Activated T-cell treated with anti-CD3 and anti-CD28 coated beads, Interleukin-2, amount 50 U/mL, for 72 hours (primary cell): ENCODE measurements around the gene TSHZ2. TPM values are rescaled to one million over a fixed set of nuclear protein-coding genes. Genes with fewer than 3 reads are reported as not detected.
"Not testable (repeated sequence)": the region's sequence is repeated elsewhere in the genome, so short reads cannot be mapped to it uniquely, and the experiment has no call there.

Experiments used
- ATAC-seq, 2 donors: fragments of 150-1000 bp; cut with Tn5 transposase; replicated peaks in 1 of 2; 2 replicates each; pipeline ENCODE4 v1.10.0; 2021; ENCODE audit warnings: moderate library complexity in 2 of 2, mild to moderate bottlenecking in 1 of 2
- DNase-seq, 2 donors: peaks; one replicate each; pipeline ENCODE4 v3.0.0; 2021 to 2022; ENCODE audit warnings: mixed read lengths in 1 of 2
- H3K27ac Mint-ChIP-seq: one replicate; pipeline ENCODE4 v1.8.0; 2022; ENCODE audit warnings: mild to moderate bottlenecking, moderate library complexity, mixed read lengths
- H3K27me3 Mint-ChIP-seq: one replicate; pipeline ENCODE4 v1.8.0; 2022; ENCODE audit warnings: low read depth, mixed read lengths
- H3K36me3 Mint-ChIP-seq, 2 donors: one replicate each; pipeline ENCODE4 v1.8.0; 2022; ENCODE audit warnings: mixed read lengths in 2 of 2, mild to moderate bottlenecking in 1 of 2; ENCODE audit not compliant: insufficient read depth in 2 of 2
- H3K4me1 Mint-ChIP-seq: one replicate; pipeline ENCODE4 v1.8.0; 2022; ENCODE audit warnings: low read depth, mixed read lengths
- H3K4me3 Mint-ChIP-seq, 2 donors: one replicate each; pipeline ENCODE4 v1.8.0; 2022; ENCODE audit warnings: mild to moderate bottlenecking in 2 of 2, mixed read lengths in 2 of 2, moderate library complexity in 2 of 2
- H3K9me3 Mint-ChIP-seq, 2 donors: one replicate each; pipeline ENCODE4 v1.8.0; 2022; ENCODE audit warnings: mixed read lengths in 2 of 2
- total RNA-seq, 2 donors: library from RNA; stranded (reverse); gene quantifications; one replicate each; pipeline ENCODE4 v1.2.3, GENCODE V29; 2022

TSHZ2 gene
- total RNA-seq, 2 donors from 2014 or later: 29.3 to 56.7 TPM

- Mint-ChIP-seq H3K27me3 (peaks cover 15% of the 10 kb centered on the region), H3K36me3 (peaks cover 3% of the 10 kb centered on the region in 2 donors), H3K9me3 (peaks cover 0 to 6% of the 10 kb centered on the region in 2 donors), H3K27ac (no peak overlapping the region), H3K4me1 (peaks cover 17% of the 10 kb centered on the region), H3K4me3 (no peak overlapping the region)
- DNase-seq (no peak), ATAC-seq (no peak)
Observed at GRCh38 chr20:53494753-53495152, 522.6 kb downstream of the TSHZ2 start.

DNA sequence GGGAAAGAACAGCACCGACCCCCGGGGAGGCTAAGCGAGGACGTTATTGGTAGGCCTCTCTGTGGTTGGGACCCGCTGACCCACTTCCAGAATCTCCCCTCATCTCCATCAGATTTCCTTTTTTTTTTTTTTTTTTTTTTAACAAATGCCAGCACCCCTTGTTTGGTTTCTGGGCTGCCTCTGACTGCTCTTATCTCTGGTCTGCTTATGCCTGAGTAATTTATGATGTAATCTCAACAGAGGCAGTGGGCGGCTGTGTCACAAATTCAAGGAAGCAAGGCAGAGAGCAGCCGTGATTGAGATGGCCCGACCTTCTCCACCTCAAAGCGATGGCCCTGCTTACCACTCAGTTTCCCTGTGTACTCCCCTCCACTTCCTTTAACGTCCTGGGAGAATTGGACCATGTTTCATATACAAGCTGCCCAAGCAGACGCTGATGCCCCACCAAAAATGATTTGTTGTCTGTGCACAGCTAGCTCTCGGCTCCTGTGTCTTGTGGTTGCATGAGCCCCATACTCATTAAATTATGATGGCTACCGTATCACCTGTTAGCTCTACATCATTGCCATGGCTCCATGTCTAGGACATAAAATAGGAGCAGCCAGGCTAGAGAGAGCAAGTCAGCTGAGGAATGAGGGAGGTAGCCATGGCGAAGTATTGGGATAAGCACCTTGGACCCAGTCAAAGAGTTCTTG, 523.4 kb downstream of the TSHZ2 start:
- Mint-ChIP-seq H3K4me3 (no peak overlapping the region), H3K27ac (no peak overlapping the region), H3K4me1 (peaks cover 17% of the 10 kb centered on the region), H3K36me3 (peaks cover 3% of the 10 kb centered on the region in 2 donors), H3K27me3 (peaks cover 15% of the 10 kb centered on the region), H3K9me3 (peaks cover 0 to 6% of the 10 kb centered on the region in 2 donors)
- ATAC-seq (no peak), DNase-seq (no peak)

DNA sequence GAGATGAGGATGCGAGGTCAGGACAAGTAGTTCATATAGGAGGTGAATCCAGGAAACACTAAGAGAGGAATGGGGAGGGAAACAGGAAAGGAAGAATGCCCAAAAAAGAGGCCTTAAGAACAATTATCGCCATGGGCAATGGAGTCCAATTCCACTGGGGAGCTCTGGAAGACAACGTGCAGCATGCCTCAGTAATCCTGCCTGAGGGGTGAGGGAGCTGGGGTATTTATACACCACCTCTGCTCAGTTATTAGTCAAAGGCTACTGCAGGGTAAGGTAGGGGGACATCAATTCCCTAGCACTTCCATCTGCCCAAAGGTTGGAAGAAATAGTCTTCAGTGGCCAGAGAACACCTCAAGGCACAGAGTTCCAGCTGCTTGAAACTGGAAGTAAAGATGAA, 525.1 kb downstream of the TSHZ2 start:
- DNase-seq: no peak
- no peak overlapping the region for H3K27ac Mint-ChIP-seq
- peaks cover 0 to 6% of the 10 kb centered on the region in 2 donors for H3K9me3 Mint-ChIP-seq

GRCh38 chr20:53498341-53498740, 526.2 kb downstream of the TSHZ2 start:
- no peak overlapping the region for H3K27ac Mint-ChIP-seq
- H3K9me3 Mint-ChIP-seq: peaks cover 0 to 6% of the 10 kb centered on the region in 2 donors
- ATAC-seq: no peak
- peaks cover 15% of the 10 kb centered on the region for H3K27me3 Mint-ChIP-seq
- no peak overlapping the region for H3K4me3 Mint-ChIP-seq
- peaks cover 3% of the 10 kb centered on the region in 2 donors for H3K36me3 Mint-ChIP-seq
- H3K4me1 Mint-ChIP-seq: no peaks in the 10 kb centered on the region
- no peak for DNase-seq

More for the DNA sequence above, 525.1 kb downstream of the TSHZ2 start:
- no peak for ATAC-seq
- no peak overlapping the region for H3K4me3 Mint-ChIP-seq
- H3K27me3 Mint-ChIP-seq: peaks cover 15% of the 10 kb centered on the region
- peaks cover under 1% of the 10 kb centered on the region for H3K4me1 Mint-ChIP-seq
- peaks cover 3% of the 10 kb centered on the region in 2 donors for H3K36me3 Mint-ChIP-seq

DNA sequence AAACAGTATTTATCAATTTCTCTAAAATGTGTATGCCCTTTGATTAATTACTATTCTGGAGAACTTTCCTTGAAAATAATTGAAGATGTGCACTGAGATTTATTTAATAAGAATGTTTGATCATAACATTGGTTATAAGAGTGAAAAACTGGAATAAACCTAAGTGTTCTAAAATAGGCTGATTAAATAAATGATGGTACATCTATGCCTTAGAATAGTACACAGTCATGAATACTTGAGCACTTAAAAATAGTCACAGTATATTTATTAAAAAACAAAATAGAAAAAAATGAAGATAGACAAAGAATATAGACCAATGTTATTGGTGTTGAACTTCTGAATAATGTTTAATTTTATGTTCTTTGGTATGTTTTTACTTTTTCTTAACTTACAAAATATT, 528.5 kb downstream of the TSHZ2 start:
- DNase-seq: no peak
- no peak for ATAC-seq
- Mint-ChIP-seq H3K27me3 (peaks cover 9% of the 10 kb centered on the region), H3K4me1 (no peaks in the 10 kb centered on the region), H3K9me3 (peaks cover 0 to 6% of the 10 kb centered on the region in 2 donors), H3K27ac (no peak overlapping the region), H3K4me3 (no peak overlapping the region), H3K36me3 (peaks cover 3% of the 10 kb centered on the region in 2 donors)

GRCh38 chr20:53502820-53503219, 530.7 kb downstream of the TSHZ2 start:
- Mint-ChIP-seq H3K36me3 (peaks cover 0 to 3% of the 10 kb centered on the region in 2 donors), H3K27ac (no peak overlapping the region), H3K4me3 (no peak overlapping the region), H3K4me1 (no peaks in the 10 kb centered on the region), H3K9me3 (no peaks in the 10 kb centered on the region), H3K27me3 (no peaks in the 10 kb centered on the region)
- DNase-seq (no peak), ATAC-seq (no peak)

- ATAC-seq: no peak
- H3K27ac Mint-ChIP-seq: no peak overlapping the region
- H3K27me3 Mint-ChIP-seq: no peaks in the 10 kb centered on the region
- no peaks in the 10 kb centered on the region for H3K9me3 Mint-ChIP-seq
- no peak overlapping the region for H3K4me3 Mint-ChIP-seq
- no peaks in the 10 kb centered on the region for H3K36me3 Mint-ChIP-seq
- H3K4me1 Mint-ChIP-seq: no peaks in the 10 kb centered on the region
- no peak for DNase-seq
Observed at GRCh38 chr20:53503517-53503919, 531.4 kb downstream of the TSHZ2 start.

- H3K36me3 Mint-ChIP-seq, H3K4me3 Mint-ChIP-seq, DNase-seq, H3K4me1 Mint-ChIP-seq, H3K27me3 Mint-ChIP-seq, H3K27ac Mint-ChIP-seq, ATAC-seq, H3K9me3 Mint-ChIP-seq: not testable (repeated sequence)
Observed at GRCh38 chr20:53504106-53504505, 531.9 kb downstream of the TSHZ2 start.

DNA sequence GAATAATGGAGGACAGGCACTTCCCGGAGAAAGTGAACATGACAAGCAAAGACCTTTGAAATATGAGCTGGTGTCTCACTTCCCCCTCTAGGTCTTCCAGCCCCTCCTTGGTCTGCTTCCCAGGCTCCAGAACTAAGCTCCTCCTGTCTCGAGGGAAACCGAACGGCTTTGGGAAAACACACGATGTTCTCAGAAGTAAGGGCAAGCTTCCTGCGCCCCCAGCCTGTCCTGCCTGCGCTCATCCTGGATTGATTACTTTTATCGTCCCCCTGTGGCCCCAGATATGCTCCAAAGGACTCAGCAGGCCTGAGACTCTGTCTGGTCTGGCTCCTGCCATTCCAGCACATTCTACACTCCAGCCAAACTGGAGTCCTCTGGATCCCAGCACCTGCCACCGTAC, 538.1 kb downstream of the TSHZ2 start:
- ATAC-seq (no peak), DNase-seq (no peak)
- H3K27ac Mint-ChIP-seq: no peak overlapping the region
- H3K9me3 Mint-ChIP-seq: no peaks in the 10 kb centered on the region
- no peaks in the 10 kb centered on the region for H3K36me3 Mint-ChIP-seq
- no peak overlapping the region for H3K4me3 Mint-ChIP-seq
- no peaks in the 10 kb centered on the region for H3K27me3 Mint-ChIP-seq
- H3K4me1 Mint-ChIP-seq: no peaks in the 10 kb centered on the region

DNA sequence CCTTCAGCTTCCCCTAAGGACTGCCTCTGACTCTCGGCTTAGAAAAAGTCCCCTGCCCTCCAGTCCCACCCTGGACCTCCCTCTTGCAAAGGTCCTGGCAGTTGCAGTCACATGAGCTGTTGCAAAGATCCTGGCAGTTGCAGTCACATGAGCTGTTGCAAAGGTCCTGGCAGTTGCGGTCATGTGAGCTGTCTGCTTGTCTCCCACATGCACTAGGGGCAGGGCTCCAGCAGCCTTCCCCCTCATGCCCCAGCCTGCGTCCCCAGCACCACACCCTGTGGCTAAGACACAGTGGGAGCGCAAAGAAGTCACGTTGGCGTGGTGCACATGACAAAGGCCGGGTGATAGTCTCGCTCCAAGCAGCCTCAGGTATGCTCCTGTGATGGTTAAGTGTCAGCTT, 538.5 kb downstream of the TSHZ2 start:
- Mint-ChIP-seq H3K36me3 (no peaks in the 10 kb centered on the region), H3K4me1 (no peaks in the 10 kb centered on the region), H3K4me3 (no peak overlapping the region), H3K27ac (no peak overlapping the region), H3K9me3 (no peaks in the 10 kb centered on the region), H3K27me3 (no peaks in the 10 kb centered on the region)
- no peak for ATAC-seq
- no peak for DNase-seq

GRCh38 chr20:53512076-53512475, 539.9 kb downstream of the TSHZ2 start:
- no peaks in the 10 kb centered on the region for H3K4me1 Mint-ChIP-seq
- H3K27me3 Mint-ChIP-seq: no peaks in the 10 kb centered on the region
- H3K36me3 Mint-ChIP-seq: no peaks in the 10 kb centered on the region
- ATAC-seq (no peak), DNase-seq (no peak)
- H3K4me3 Mint-ChIP-seq: no peak overlapping the region
- H3K9me3 Mint-ChIP-seq: no peaks in the 10 kb centered on the region
- no peak overlapping the region for H3K27ac Mint-ChIP-seq

DNA sequence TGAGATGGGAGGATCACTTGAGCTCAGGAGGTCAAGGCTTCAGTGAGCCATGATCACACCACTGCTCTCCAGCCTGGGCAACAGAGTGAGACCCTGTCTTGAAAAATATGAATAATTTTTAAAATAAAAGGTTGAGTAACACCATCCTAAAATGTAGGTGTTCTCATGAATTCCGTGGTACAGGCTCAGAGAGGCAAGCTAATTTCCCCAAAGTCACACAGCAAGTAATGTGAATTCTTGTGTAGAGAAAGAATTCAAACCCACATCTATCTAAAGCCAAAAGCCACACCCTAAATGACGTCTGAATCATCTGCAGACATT, 541.0 kb downstream of the TSHZ2 start:
- ATAC-seq (no peak), DNase-seq (no peak)
- no peaks in the 10 kb centered on the region for H3K27me3 Mint-ChIP-seq
- H3K27ac Mint-ChIP-seq: no peak overlapping the region
- H3K9me3 Mint-ChIP-seq: no peaks in the 10 kb centered on the region
- H3K36me3 Mint-ChIP-seq: no peaks in the 10 kb centered on the region
- H3K4me3 Mint-ChIP-seq: no peak overlapping the region
- no peaks in the 10 kb centered on the region for H3K4me1 Mint-ChIP-seq

- H3K4me1 Mint-ChIP-seq: no peaks in the 10 kb centered on the region
- H3K27me3 Mint-ChIP-seq: no peaks in the 10 kb centered on the region
- no peaks in the 10 kb centered on the region for H3K36me3 Mint-ChIP-seq
- H3K4me3 Mint-ChIP-seq: no peak overlapping the region
- ATAC-seq (no peak), DNase-seq (no peak)
- H3K9me3 Mint-ChIP-seq: no peaks in the 10 kb centered on the region
- H3K27ac Mint-ChIP-seq: no peak overlapping the region
Observed at GRCh38 chr20:53513489-53514298, 541.5 kb downstream of the TSHZ2 start.
